LNCAP (cell line): ENCODE results near the gene PTCD2.

ENCODE experiments used
- CTCF ChIP-seq: fragments of 450-650 bp; IDR thresholded peaks from 2 replicates; pipeline ENCODE4 v1.5.1; 2017; ENCODE audit warnings: mild to moderate bottlenecking

PTCD2 gene

GRCh38 chr5:72298711-72299110 is 21.5 kb upstream of the PTCD2 start:
- TF ChIP-seq CTCF: no peak

- no peak for TF ChIP-seq CTCF
These were observed 19.4 kb upstream of the PTCD2 start for GRCh38 chr5:72300590-72301339.

GRCh38 chr5:72301557-72301956 is 18.6 kb upstream of the PTCD2 start:
- no peak for TF ChIP-seq CTCF

GRCh38 chr5:72302171-72302570 is 18.0 kb upstream of the PTCD2 start:
- TF ChIP-seq CTCF: no peak

GRCh38 chr5:72305194-72306142 is 14.7 kb upstream of the PTCD2 start:
- no peak for TF ChIP-seq CTCF

- no peak for TF ChIP-seq CTCF
These were observed 12.6 kb upstream of the PTCD2 start for GRCh38 chr5:72307573-72307967.

GRCh38 chr5:72307968-72308852 is 12.0 kb upstream of the PTCD2 start:
- TF ChIP-seq CTCF: peak; percentile 95
